Measurements from ENCODE around the gene TBX1. TPM values are rescaled to one million over a fixed set of nuclear protein-coding genes. Genes with fewer than 3 reads are reported as not detected.

Gene TBX1
- total RNA-seq, 2 donors from 2014 or later: 0.24 TPM; not detected in 1

DNA sequence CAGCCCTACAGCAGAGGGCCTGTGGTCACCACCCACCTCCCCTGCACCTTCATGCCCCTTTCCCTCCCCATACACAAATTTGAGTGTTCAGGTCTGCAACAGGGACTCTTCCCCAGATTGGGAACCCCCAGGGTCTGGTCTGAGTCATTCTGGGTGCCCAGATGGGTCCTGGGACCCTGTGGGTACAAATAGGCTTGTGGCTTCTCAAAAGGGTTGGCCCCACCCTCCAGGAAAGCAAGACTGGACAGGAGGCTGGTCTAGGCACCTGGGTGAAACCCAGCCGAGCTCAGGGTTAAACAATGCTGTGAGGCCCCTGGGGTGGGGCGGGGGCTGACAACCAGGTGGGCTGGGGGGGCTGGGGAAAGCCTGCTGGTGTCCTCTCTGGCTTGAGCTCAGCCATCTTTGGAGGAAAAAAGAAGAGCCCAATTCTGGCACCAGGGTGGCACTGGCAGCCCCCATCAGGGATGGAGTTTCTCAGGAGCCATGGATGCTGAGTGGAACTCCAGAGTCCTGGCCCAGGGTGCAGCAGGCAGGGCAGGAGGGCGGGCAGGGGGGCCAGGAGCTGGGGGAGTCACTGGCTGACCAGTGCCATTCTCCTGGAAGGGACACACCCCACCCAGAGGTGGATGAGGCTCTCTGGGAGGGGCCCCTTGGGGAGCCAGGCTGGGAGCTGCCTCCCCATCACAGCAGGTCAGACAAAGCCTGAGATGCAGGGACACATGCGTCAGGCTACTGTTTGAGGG, 45.2 kb upstream of the TBX1 start:
- H3K27ac ChIP-seq: peak overlapping the region in 1 of 2 donors; percentile 72
- H3K27me3 ChIP-seq: no peaks in the 10 kb centered on the region
- peaks cover 0 to 58% of the 10 kb centered on the region in 2 donors for H3K4me1 ChIP-seq
- no peak for TF ChIP-seq CTCF (IDR thresholded peaks at IDR 0.05)
- no peaks in the 10 kb centered on the region for H3K9me3 ChIP-seq
- DNase-seq (ENCODE audit: low spot score): no peak
- H3K36me3 ChIP-seq: peaks cover 4% of the 10 kb centered on the region
- H3K4me3 ChIP-seq: peak overlapping the region; percentile 64 to 72

DNA sequence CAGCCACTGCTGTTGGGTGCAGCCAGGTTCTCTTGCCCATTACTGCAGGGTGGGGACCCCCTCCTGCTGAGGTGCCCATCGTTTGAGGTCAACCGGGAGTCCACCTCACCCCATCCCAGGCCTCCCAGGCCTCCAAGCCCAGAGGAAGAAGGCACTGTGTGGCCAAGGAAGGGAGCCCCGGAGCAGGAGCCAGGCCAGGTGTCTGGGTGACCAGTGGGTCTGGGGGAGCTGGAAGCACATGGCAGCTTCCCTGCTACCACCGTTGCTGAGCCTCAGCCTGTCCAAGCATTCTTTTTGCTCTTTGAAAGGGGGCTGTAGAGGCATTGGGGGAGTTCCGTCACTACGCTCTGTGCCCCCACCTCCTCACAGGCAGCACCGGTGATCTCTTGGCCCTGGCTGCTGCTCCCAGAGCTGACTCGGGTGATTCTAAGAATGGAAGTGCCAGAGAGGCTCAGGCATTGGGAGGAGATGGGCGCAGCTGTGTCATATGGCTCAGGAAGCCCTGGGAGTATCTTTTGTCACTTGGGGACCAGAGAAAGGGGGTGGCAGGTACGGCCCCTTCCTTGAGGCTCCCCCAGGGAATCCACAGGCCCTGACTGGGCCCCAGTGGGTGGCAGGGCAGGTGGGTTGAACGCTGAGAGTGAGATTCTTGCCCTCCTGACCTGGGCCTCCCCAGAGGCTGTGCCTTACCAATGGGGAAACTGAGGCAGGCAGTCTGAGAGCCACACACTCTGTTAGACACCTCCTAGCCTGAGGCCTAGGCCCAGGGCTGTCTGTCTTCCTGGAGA, 44.3 kb upstream of the TBX1 start:
- Histone ChIP-seq H3K27me3 (no peaks in the 10 kb centered on the region), H3K4me3 (no peak overlapping the region), H3K4me1 (peaks cover 0 to 67% of the 10 kb centered on the region in 2 donors), H3K36me3 (peaks cover 10% of the 10 kb centered on the region), H3K9me3 (no peaks in the 10 kb centered on the region), H3K27ac (no peak overlapping the region)
- TF ChIP-seq CTCF (IDR thresholded peaks at IDR 0.05): no peak
- no peak for DNase-seq (ENCODE audit: low spot score)

DNA sequence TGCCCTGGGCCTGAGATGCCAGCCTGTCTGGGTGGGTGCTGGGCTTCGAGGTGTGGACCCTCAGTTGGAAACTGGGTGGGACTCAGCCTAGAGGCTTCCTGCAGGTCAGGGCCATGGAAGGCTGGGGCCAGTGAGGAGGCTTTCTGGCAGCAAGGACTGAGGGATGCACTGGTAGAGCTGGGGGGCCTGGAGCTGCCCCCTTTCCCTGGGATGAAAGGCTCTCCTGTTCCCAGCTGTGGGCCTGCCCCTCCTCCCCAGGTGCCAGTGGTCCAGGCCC, 43.8 kb upstream of the TBX1 start:
- Histone ChIP-seq H3K27ac (no peak overlapping the region), H3K27me3 (no peaks in the 10 kb centered on the region), H3K9me3 (no peaks in the 10 kb centered on the region), H3K4me1 (peaks cover 0 to 72% of the 10 kb centered on the region in 2 donors), H3K4me3 (no peak overlapping the region), H3K36me3 (peaks cover 15% of the 10 kb centered on the region)
- no peak for DNase-seq (ENCODE audit: low spot score)
- no peak for TF ChIP-seq CTCF (IDR thresholded peaks at IDR 0.05)

GRCh38 chr22:19717181-19717580, 43.4 kb upstream of the TBX1 start:
- Histone ChIP-seq H3K4me1 (peaks cover 0 to 76% of the 10 kb centered on the region in 2 donors), H3K9me3 (no peaks in the 10 kb centered on the region), H3K4me3 (no peak overlapping the region), H3K27me3 (no peaks in the 10 kb centered on the region), H3K27ac (no peak overlapping the region), H3K36me3 (peaks cover 20% of the 10 kb centered on the region)
- DNase-seq (ENCODE audit: low spot score): no peak
- no peak for TF ChIP-seq CTCF (IDR thresholded peaks at IDR 0.05)

GRCh38 chr22:19717691-19718455, 42.7 kb upstream of the TBX1 start:
- peak; percentile 98 to 99 for TF ChIP-seq CTCF (IDR thresholded peaks at IDR 0.05)
- peaks cover 0 to 83% of the 10 kb centered on the region in 2 donors for H3K4me1 ChIP-seq
- peak overlapping the region; percentile 70 to 73 for H3K4me3 ChIP-seq
- no peaks in the 10 kb centered on the region for H3K9me3 ChIP-seq
- no peak for DNase-seq (ENCODE audit: low spot score)
- peak overlapping the region; percentile 91 to 96 for H3K27ac ChIP-seq
- no peaks in the 10 kb centered on the region for H3K27me3 ChIP-seq
- H3K36me3 ChIP-seq: peaks cover 25% of the 10 kb centered on the region
